Activated CD8-positive, alpha-beta T cell treated with anti-CD3 and anti-CD28 coated beads, Interleukin-2, amount 10 ng/mL, durations not matched to agents 7 days and 5 days (primary cell): ENCODE measurements around the gene GALNT11. TPM values are rescaled to one million over a fixed set of nuclear protein-coding genes. Genes with fewer than 3 reads are reported as not detected.

Experiments used
- ATAC-seq: fragments of 150-1000 bp; cut with Tn5 transposase; one replicate; pipeline ENCODE4 v1.10.0; 2021; ENCODE audit warnings: moderate library complexity
- CTCF ChIA-PET: fragments of 350-600 bp; sonication (Branson Sonifier 250); formaldehyde crosslinking; loops from one replicate; lab custom pipeline; 2021; ENCODE audit warnings: antibody characterized with exemption; lab: Charles Lee
- POLR2A ChIA-PET: fragments of 350-600 bp; sonication (Branson Sonifier 250); formaldehyde crosslinking; loops from one replicate; lab custom pipeline; 2021; ENCODE audit warnings: antibody characterized with exemption; lab: Charles Lee
- DNase-seq: peaks from one replicate; pipeline ENCODE4 v3.0.0-alpha.2; 2020
- H3K27ac Mint-ChIP-seq: one replicate; pipeline ENCODE4 v1.8.0; 2021; ENCODE audit warnings: mild to moderate bottlenecking, mixed read lengths
- H3K27me3 Mint-ChIP-seq: one replicate; pipeline ENCODE4 v1.8.0; 2021; ENCODE audit warnings: low read depth, mixed read lengths
- H3K36me3 Mint-ChIP-seq: one replicate; pipeline ENCODE4 v1.8.0; 2021; ENCODE audit warnings: low read depth, mixed read lengths
- H3K4me1 Mint-ChIP-seq: one replicate; pipeline ENCODE4 v1.8.0; 2021; ENCODE audit warnings: low read depth, mixed read lengths
- H3K4me3 Mint-ChIP-seq: one replicate; pipeline ENCODE4 v1.8.0; 2021; ENCODE audit warnings: mild to moderate bottlenecking, mixed read lengths
- H3K9me3 Mint-ChIP-seq: one replicate; pipeline ENCODE4 v1.8.0; 2022; ENCODE audit warnings: mixed read lengths; ENCODE audit not compliant: insufficient read depth
- total RNA-seq, 2 experiments: library from RNA; stranded (reverse); gene quantifications; one replicate each; pipeline ENCODE4 v1.2.3, GENCODE V29; 2021

GALNT11 gene
- total RNA-seq, 2 experiments from 2014 or later: 18.4 to 20.3 TPM

DNA sequence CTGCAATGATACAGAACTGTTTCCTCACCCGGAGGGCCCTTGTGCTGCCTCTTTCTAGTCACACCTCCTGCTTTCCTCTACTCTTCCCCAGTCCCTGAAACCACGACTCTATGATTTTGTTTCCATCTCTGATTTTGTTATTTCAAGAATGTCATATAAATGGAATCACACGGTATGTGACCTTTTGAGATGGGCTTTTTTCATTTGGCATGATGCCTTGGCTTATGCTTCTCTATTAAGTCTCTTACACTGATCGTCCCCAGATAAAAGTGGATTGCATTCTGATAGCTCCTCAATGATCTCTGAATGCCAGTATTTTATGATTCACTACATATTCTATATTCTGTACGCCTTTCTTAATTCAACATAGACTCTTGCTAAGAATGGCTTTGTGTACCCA lies 78.2 kb downstream of the GALNT11 start:
- POLR2A ChIA-PET: no interaction called here
- peaks cover 23% of the 10 kb centered on the region for H3K36me3 Mint-ChIP-seq
- no peak overlapping the region for H3K27ac Mint-ChIP-seq
- no peaks in the 10 kb centered on the region for H3K27me3 Mint-ChIP-seq
- H3K4me3 Mint-ChIP-seq: no peak overlapping the region
- H3K4me1 Mint-ChIP-seq: no peaks in the 10 kb centered on the region
- DNase-seq: no peak
- no peak for ATAC-seq
- CTCF ChIA-PET: no interaction called here
- H3K9me3 Mint-ChIP-seq: no peaks in the 10 kb centered on the region

DNA sequence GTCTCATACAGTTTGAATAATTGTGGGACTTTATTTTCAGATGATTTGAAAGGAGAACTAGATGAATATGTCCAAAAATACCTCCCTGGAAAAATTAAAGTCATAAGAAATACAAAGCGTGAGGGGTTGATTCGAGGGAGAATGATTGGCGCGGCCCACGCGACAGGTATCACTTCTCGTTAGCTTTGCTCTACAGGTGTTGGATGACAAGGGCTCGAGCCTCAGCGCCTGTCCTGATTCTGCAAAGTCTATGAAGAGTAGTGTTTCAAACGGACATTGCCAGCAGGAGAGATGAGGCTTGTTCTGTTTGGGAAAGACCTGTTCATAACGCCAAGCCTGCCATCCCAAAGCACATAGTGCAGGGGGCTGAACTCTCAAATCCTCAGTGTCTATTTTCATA lies 79.7 kb downstream of the GALNT11 start:
- peaks cover 25% of the 10 kb centered on the region for H3K36me3 Mint-ChIP-seq
- H3K4me1 Mint-ChIP-seq: no peaks in the 10 kb centered on the region
- H3K4me3 Mint-ChIP-seq: no peak overlapping the region
- H3K27me3 Mint-ChIP-seq: no peaks in the 10 kb centered on the region
- POLR2A ChIA-PET: interaction anchor here (0.6 kb wide), 1 partner anchor 886 kb away, joined by 3 read pairs; no protein-coding TSS in a partner anchor
- no peak overlapping the region for H3K27ac Mint-ChIP-seq
- DNase-seq (no peak), ATAC-seq (no peak)
- H3K9me3 Mint-ChIP-seq: no peaks in the 10 kb centered on the region
- CTCF ChIA-PET: no interaction called here

DNA sequence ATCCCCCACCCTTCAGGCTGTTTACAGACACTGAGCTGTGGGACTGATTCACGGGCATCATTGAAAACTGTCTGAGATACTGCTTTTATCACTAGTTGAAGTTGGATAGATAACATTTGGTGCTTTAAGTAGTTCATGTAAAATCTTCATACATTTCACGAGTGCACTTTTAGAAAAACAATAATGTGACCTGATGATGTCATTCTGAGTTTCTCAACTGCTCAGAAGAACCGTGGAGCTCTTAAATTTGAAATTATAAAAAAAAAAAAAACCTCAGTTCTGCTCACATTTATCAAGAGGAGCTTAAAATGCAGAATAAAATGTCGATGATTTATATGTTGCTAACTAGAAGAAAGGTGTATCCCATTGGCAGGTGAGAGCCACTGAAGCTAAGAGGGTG lies 81.5 kb downstream of the GALNT11 start:
- H3K9me3 Mint-ChIP-seq: no peaks in the 10 kb centered on the region
- no peak overlapping the region for H3K27ac Mint-ChIP-seq
- H3K4me1 Mint-ChIP-seq: no peaks in the 10 kb centered on the region
- no peaks in the 10 kb centered on the region for H3K27me3 Mint-ChIP-seq
- ChIA-PET POLR2A (no interaction called here), CTCF (interaction anchor here (0.8 to 1.0 kb wide), 3 partner anchors 23 to 597 kb away, joined by 3 read pairs; no protein-coding TSS in a partner anchor)
- ATAC-seq: no peak
- H3K36me3 Mint-ChIP-seq: peaks cover 25% of the 10 kb centered on the region
- no peak for DNase-seq
- H3K4me3 Mint-ChIP-seq: no peak overlapping the region

DNA sequence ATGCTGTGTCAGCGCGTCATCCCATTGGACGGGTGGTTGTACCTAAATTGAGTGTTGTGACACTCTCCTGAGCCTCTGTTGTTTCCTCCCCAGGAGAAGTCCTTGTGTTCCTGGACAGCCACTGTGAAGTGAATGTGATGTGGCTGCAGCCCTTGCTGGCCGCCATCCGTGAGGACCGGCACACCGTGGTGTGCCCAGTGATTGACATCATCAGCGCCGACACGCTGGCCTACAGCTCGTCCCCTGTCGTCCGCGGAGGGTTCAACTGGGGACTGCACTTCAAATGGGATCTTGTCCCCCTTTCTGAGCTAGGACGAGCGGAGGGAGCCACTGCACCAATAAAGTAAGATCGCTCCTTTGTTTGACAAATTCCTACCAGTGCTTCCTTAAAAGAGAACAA lies 82.5 kb downstream of the GALNT11 start:
- ATAC-seq: no peak
- Mint-ChIP-seq H3K36me3 (peaks cover 21% of the 10 kb centered on the region), H3K9me3 (no peaks in the 10 kb centered on the region), H3K4me3 (no peak overlapping the region), H3K4me1 (no peaks in the 10 kb centered on the region), H3K27ac (no peak overlapping the region), H3K27me3 (no peaks in the 10 kb centered on the region)
- ChIA-PET POLR2A (no interaction called here), CTCF (no interaction called here)
- no peak for DNase-seq

DNA sequence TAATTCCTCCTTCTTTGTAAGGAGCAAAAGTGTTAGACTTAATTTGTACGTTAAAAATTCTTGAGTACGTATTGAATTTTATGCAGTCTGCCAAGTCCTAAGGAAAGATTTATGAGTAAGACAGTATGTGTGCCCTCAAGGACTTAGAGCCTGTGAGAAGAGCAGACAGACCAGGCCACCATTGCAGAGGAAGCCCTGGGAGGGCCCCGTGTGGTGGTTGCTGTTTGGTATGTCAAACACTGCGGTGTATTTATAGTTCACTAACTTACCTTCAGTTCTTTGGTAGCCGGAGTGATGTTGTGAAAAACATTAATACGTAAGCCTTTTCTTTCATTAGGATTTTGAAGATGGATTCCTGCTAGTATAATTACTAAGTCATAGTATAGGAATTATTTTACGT lies 82.9 kb downstream of the GALNT11 start:
- H3K36me3 Mint-ChIP-seq: peaks cover 22% of the 10 kb centered on the region

GRCh38 chr7:152112829-152113228 lies 87.4 kb downstream of the GALNT11 start:
- ChIA-PET POLR2A (no interaction called here), CTCF (no interaction called here)
- no peak overlapping the region for H3K4me3 Mint-ChIP-seq
- H3K9me3 Mint-ChIP-seq: no peaks in the 10 kb centered on the region
- peaks cover 32% of the 10 kb centered on the region for H3K36me3 Mint-ChIP-seq
- H3K4me1 Mint-ChIP-seq: no peaks in the 10 kb centered on the region
- DNase-seq (no peak), ATAC-seq (no peak)
- no peak overlapping the region for H3K27ac Mint-ChIP-seq
- no peaks in the 10 kb centered on the region for H3K27me3 Mint-ChIP-seq

More for the DNA sequence above, 82.9 kb downstream of the GALNT11 start:
- Mint-ChIP-seq H3K27me3 (no peaks in the 10 kb centered on the region), H3K9me3 (no peaks in the 10 kb centered on the region), H3K27ac (no peak overlapping the region), H3K4me3 (no peak overlapping the region), H3K4me1 (no peaks in the 10 kb centered on the region)
- ChIA-PET POLR2A (no interaction called here), CTCF (no interaction called here)
- DNase-seq (no peak), ATAC-seq (no peak)

GRCh38 chr7:152115021-152115718 lies 89.7 kb downstream of the GALNT11 start:
- no peak for DNase-seq
- ChIA-PET POLR2A (no interaction called here), CTCF (no interaction called here)
- Mint-ChIP-seq H3K36me3 (peaks cover 43% of the 10 kb centered on the region), H3K27me3 (no peaks in the 10 kb centered on the region), H3K4me1 (no peaks in the 10 kb centered on the region), H3K4me3 (no peak overlapping the region), H3K9me3 (no peaks in the 10 kb centered on the region), H3K27ac (no peak overlapping the region)
- no peak for ATAC-seq

- ATAC-seq: no peak
- no peak overlapping the region for H3K4me3 Mint-ChIP-seq
- no peaks in the 10 kb centered on the region for H3K9me3 Mint-ChIP-seq
- ChIA-PET CTCF (interaction anchor here (0.8 to 0.9 kb wide), 2 partner anchors 10 to 19 kb away, joined by 3 read pairs; no protein-coding TSS in a partner anchor), POLR2A (no interaction called here)
- H3K36me3 Mint-ChIP-seq: peaks cover 57% of the 10 kb centered on the region
- H3K27me3 Mint-ChIP-seq: no peaks in the 10 kb centered on the region
- no peak for DNase-seq
- peaks cover 2% of the 10 kb centered on the region for H3K4me1 Mint-ChIP-seq
- no peak overlapping the region for H3K27ac Mint-ChIP-seq
Observed at GRCh38 chr7:152117356-152117755, 91.9 kb downstream of the GALNT11 start.

- no peak for DNase-seq
- Mint-ChIP-seq H3K27ac (no peak overlapping the region), H3K4me3 (no peak overlapping the region), H3K4me1 (peaks cover 7% of the 10 kb centered on the region), H3K9me3 (peaks cover 10% of the 10 kb centered on the region), H3K27me3 (no peaks in the 10 kb centered on the region), H3K36me3 (peaks cover 68% of the 10 kb centered on the region)
- ChIA-PET CTCF (interaction anchor here (0.7 kb wide), 1 partner anchor 12 kb away, joined by 3 read pairs; no protein-coding TSS in a partner anchor), POLR2A (no interaction called here)
- no peak for ATAC-seq
Observed at GRCh38 chr7:152120210-152120609, 94.7 kb downstream of the GALNT11 start.

GRCh38 chr7:152120776-152121175 lies 95.3 kb downstream of the GALNT11 start:
- Mint-ChIP-seq H3K27me3 (no peaks in the 10 kb centered on the region), H3K27ac (no peak overlapping the region), H3K4me3 (no peak overlapping the region), H3K36me3 (peaks cover 72% of the 10 kb centered on the region), H3K4me1 (peaks cover 7% of the 10 kb centered on the region), H3K9me3 (peaks cover 10% of the 10 kb centered on the region)
- DNase-seq (no peak), ATAC-seq (no peak)
- ChIA-PET CTCF (no interaction called here), POLR2A (no interaction called here)

DNA sequence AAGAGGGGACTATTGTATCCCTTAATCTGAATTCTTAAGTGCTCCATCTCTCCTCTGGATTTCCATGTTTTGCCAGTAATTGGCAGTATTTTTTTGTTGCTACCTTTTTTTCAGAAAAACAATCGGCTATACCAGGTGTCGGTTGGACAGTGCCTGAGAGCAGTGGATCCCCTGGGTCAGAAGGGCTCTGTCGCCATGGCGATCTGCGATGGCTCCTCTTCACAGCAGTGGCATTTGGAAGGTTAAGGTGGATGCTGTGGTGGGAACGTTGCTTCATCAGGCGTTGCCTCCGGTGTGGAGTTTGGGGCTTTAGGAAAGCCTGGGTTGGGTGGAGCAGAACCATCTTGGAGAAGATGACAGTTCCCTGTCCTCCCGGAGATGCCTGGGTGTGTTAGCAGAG lies 96.0 kb downstream of the GALNT11 start:
- Mint-ChIP-seq H3K36me3 (peaks cover 73% of the 10 kb centered on the region), H3K27ac (no peak overlapping the region), H3K27me3 (no peaks in the 10 kb centered on the region), H3K4me3 (no peak overlapping the region), H3K4me1 (peaks cover 7% of the 10 kb centered on the region), H3K9me3 (peaks cover 10% of the 10 kb centered on the region)
- ATAC-seq (no peak), DNase-seq (no peak)
- ChIA-PET POLR2A (no interaction called here), CTCF (no interaction called here)

DNA sequence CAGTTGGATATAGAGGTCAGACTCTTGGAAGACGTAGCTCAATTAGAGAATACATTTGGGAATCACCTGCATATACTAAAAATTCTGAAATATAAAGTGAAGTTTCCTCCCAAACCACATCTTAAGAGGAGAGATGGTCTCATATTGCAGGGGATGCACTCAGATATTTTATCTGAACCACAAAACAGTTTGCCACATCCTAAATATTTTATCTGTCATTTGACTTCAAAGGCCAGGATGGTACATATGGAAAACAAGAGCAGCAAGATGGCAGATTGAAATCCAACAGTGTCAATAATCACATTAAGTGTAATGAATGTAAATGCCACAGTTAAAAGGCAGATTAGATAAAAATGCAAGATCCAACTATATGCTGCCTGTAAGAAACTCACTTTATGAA lies 97.1 kb downstream of the GALNT11 start:
- DNase-seq (no peak), ATAC-seq (no peak)
- H3K9me3 Mint-ChIP-seq: peaks cover 10% of the 10 kb centered on the region
- H3K27ac Mint-ChIP-seq: no peak overlapping the region
- peaks cover 76% of the 10 kb centered on the region for H3K36me3 Mint-ChIP-seq
- no peak overlapping the region for H3K4me3 Mint-ChIP-seq
- CTCF ChIA-PET: no interaction called here
- POLR2A ChIA-PET: no interaction called here
- no peaks in the 10 kb centered on the region for H3K27me3 Mint-ChIP-seq
- H3K4me1 Mint-ChIP-seq: peaks cover 7% of the 10 kb centered on the region
